OCI-LY3 (cell line): Measurements from ENCODE around the gene HNRNPL.

Experiments used
- H2AFZ ChIP-seq: fragments of 200-600, 300-600 bp; shearing (Covaris generic); 2 replicates; pipeline ENCODE4 v1.6.0; 2014; ENCODE audit warnings: antibody characterized with exemption, low read depth, low read length
- H3K27ac ChIP-seq: fragments of 200-600, 300-600 bp; sonication (generic); 2 replicates; pipeline ENCODE4 v1.5.1; 2014; ENCODE audit warnings: mild to moderate bottlenecking, low read length, moderate library complexity, mixed read lengths
- H3K27me3 ChIP-seq: fragments of 200-600, 300-600 bp; sonication (generic); 2 replicates; pipeline ENCODE4 v1.6.1; 2014; ENCODE audit warnings: low read depth, low read length, mixed read lengths
- H3K36me3 ChIP-seq: fragments of 200-600, 300-600 bp; sonication (generic); replicated peaks from 2 replicates; pipeline ENCODE3; 2014; ENCODE audit warnings: low read depth, low read length, mixed read lengths
- H3K4me1 ChIP-seq: fragments of 300-600, 200-600 bp; sonication (generic); 2 replicates; pipeline ENCODE4 v1.6.1; 2014; ENCODE audit warnings: low read length, mixed read lengths
- H3K4me2 ChIP-seq: fragments of 200-600, 300-600 bp; sonication (generic); 2 replicates; pipeline ENCODE4 v1.6.1; 2014; ENCODE audit warnings: low read length, mixed read lengths
- H3K4me3 ChIP-seq: fragments of 300-600, 200-600 bp; sonication (generic); 2 replicates; pipeline ENCODE4 v1.5.1; 2014; ENCODE audit warnings: antibody characterized with exemption, mild to moderate bottlenecking, low read length, moderate library complexity
- H3K79me2 ChIP-seq: fragments of 300-600, 200-600 bp; shearing (Covaris generic); 2 replicates; pipeline ENCODE4 v1.6.1; 2014; ENCODE audit warnings: mild to moderate bottlenecking, low read length, mixed read lengths
- H3K9ac ChIP-seq: fragments of 300-600, 200-600 bp; shearing (Covaris generic); 2 replicates; pipeline ENCODE4 v1.6.0; 2014; ENCODE audit warnings: mild to moderate bottlenecking, low read length, moderate library complexity
- H3K9me3 ChIP-seq: fragments of 200-600, 300-600 bp; shearing (Covaris generic); 2 replicates; pipeline ENCODE4 v1.6.1; 2014; ENCODE audit warnings: low read length, mixed read lengths; ENCODE audit not compliant: insufficient read depth
- H4K20me1 ChIP-seq: fragments of 200-600, 300-600 bp; sonication (generic); 2 replicates; pipeline ENCODE4 v1.6.1; 2016; ENCODE audit warnings: low read length, mixed read lengths; ENCODE audit not compliant: insufficient read depth
- EZH2phosphoT487 ChIP-seq: fragments of 200-600 bp; shearing (Covaris generic); IDR thresholded peaks from 2 replicates; pipeline ENCODE4 v1.6.1; 2018; ENCODE audit warnings: antibody characterized with exemption, mixed run types, low read depth
- TF ChIP-seq, protein P1 (sequence below): fragments of 200-600, 300-600 bp; sonication (generic); IDR thresholded peaks from 2 replicates; pipeline ENCODE4 v1.5.1; 2014; ENCODE audit warnings: antibody characterized with exemption, low read length, low read depth

The HNRNPL gene

DNA sequence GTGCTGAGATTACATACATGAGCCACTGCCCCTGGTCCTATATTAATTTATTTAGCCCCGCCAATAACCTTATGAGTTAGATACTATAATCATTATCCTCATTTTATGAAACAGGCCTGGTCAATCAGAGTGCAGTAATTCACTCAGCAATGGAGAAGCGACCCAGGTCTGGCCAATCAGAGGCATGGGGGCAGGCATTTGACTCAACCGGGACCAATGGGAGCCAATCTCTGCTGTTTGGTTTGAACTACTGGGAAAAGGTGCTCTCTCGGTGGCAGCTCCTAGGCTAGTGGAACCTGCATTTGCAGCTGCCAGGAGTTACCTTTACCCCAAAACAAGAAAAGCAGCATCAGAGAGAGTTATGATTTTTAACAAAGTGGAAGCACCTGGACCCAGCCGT is 43.1 kb upstream of the HNRNPL start:
- Histone ChIP-seq H3K4me3 (no peak overlapping the region), H3K4me1 (no peaks in the 10 kb centered on the region), H3K4me2 (no peak overlapping the region), H4K20me1 (no peaks in the 10 kb centered on the region), H3K27ac (no peak overlapping the region), H3K9ac (no peak overlapping the region), H3K27me3 (no peaks in the 10 kb centered on the region), H3K9me3 (no peaks in the 10 kb centered on the region), H2AFZ (no peak overlapping the region), H3K79me2 (no peaks in the 10 kb centered on the region), H3K36me3 (no peaks in the 10 kb centered on the region)
- TF ChIP-seq, protein P1, sequence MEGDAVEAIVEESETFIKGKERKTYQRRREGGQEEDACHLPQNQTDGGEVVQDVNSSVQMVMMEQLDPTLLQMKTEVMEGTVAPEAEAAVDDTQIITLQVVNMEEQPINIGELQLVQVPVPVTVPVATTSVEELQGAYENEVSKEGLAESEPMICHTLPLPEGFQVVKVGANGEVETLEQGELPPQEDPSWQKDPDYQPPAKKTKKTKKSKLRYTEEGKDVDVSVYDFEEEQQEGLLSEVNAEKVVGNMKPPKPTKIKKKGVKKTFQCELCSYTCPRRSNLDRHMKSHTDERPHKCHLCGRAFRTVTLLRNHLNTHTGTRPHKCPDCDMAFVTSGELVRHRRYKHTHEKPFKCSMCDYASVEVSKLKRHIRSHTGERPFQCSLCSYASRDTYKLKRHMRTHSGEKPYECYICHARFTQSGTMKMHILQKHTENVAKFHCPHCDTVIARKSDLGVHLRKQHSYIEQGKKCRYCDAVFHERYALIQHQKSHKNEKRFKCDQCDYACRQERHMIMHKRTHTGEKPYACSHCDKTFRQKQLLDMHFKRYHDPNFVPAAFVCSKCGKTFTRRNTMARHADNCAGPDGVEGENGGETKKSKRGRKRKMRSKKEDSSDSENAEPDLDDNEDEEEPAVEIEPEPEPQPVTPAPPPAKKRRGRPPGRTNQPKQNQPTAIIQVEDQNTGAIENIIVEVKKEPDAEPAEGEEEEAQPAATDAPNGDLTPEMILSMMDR = no peak
- no peak for TF ChIP-seq EZH2phosphoT487

DNA sequence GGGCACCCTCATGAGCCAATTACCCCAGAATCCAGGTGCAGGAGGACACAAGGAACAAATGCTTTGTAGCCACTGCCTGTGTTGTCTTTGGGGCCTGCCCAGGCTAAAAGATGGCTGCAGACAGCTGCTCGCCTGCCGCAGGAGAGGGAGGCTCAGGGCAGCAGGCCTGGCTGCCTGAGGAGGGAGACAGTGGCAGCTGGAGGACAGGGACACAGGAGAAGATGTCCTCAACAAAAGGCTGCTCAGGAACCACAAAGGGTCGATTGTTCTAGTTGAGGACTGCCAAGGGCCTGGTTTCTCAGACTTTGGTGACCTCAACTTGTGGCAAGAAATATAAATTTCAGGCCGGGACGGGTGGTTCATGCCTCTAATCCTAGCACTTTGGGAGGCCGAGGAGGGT is 42.0 kb upstream of the HNRNPL start:
- H4K20me1 ChIP-seq = no peaks in the 10 kb centered on the region
- no peak overlapping the region for H3K4me3 ChIP-seq
- H3K9me3 ChIP-seq = no peaks in the 10 kb centered on the region
- no peak overlapping the region for H3K27ac ChIP-seq
- H3K9ac ChIP-seq = no peak overlapping the region
- no peaks in the 10 kb centered on the region for H3K27me3 ChIP-seq
- H3K36me3 ChIP-seq = no peaks in the 10 kb centered on the region
- no peaks in the 10 kb centered on the region for H3K79me2 ChIP-seq
- TF ChIP-seq, protein P1 = no peak
- TF ChIP-seq EZH2phosphoT487 = no peak
- no peak overlapping the region for H3K4me2 ChIP-seq
- no peaks in the 10 kb centered on the region for H3K4me1 ChIP-seq
- no peak overlapping the region for H2AFZ ChIP-seq

DNA sequence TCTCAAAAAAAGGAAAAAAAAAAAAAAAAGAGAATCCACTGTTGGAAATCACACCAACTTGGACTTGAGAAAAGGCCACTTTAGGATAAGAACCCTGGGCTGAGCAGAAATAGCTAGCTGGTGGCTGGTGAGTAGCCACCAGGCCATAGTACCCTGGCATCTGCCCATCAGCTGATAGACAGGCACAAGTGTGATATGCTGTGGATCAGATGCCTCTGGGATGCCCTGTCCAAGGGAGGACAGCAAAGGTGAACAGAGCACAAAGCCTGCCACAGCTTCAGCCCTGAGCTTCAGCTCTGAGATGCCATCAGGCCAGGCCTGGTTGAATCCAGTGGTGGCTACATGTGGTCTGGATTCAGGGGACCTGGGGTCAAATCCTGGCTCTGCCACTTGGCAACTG is 40.9 kb upstream of the HNRNPL start:
- Histone ChIP-seq H3K79me2 (no peaks in the 10 kb centered on the region), H3K4me2 (no peak overlapping the region), H3K9ac (no peak overlapping the region), H3K36me3 (no peaks in the 10 kb centered on the region), H3K4me3 (no peak overlapping the region), H3K9me3 (no peaks in the 10 kb centered on the region), H3K27ac (no peak overlapping the region), H2AFZ (no peak overlapping the region), H3K27me3 (no peaks in the 10 kb centered on the region), H3K4me1 (no peaks in the 10 kb centered on the region), H4K20me1 (no peaks in the 10 kb centered on the region)
- TF ChIP-seq EZH2phosphoT487 = no peak
- TF ChIP-seq, protein P1 = no peak

DNA sequence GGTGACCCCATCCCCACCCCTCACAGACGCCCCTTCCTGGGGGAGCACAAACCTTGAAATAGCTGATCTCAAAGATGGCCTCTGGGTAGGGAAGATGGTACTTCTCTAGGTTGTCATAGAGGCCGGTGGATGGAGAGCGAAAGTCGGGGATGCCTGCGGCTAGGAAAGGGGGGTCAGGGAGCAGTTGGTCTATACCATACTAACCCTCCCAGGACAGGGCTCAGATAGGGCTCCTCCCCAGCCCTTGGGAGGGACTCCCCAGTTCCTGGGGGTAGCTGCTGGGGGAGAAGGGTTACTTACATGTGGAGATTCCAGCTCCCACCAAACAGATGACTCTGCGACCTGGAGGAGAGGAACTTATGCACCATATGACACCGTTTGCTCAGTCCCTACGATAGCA is 40.0 kb upstream of the HNRNPL start:
- TF ChIP-seq, protein P1 = no peak
- no peak for TF ChIP-seq EZH2phosphoT487

More for the DNA sequence above, 40.0 kb upstream of the HNRNPL start:
- Histone ChIP-seq H3K9me3 (no peaks in the 10 kb centered on the region), H3K4me1 (no peaks in the 10 kb centered on the region), H3K9ac (no peak overlapping the region), H3K27ac (no peak overlapping the region), H2AFZ (no peak overlapping the region), H3K4me3 (no peak overlapping the region), H3K79me2 (no peaks in the 10 kb centered on the region), H3K36me3 (no peaks in the 10 kb centered on the region), H3K4me2 (no peak overlapping the region), H4K20me1 (no peaks in the 10 kb centered on the region), H3K27me3 (no peaks in the 10 kb centered on the region)
